ENCODE data around the gene MRC1. TPM values are rescaled to one million over a fixed set of nuclear protein-coding genes. Genes with fewer than 3 reads are reported as not detected.
A peak's percentile ranks its signal among the peaks of the same experiment; 100 is the strongest.

MRC1 gene
- total and polyA plus RNA-seq, 2 donors (not counting 1 experiment from before 2014, with no cell fraction given): 0.12 TPM; not detected in 1

GRCh38 chr10:17835688-17836087 lies 26.5 kb downstream of the MRC1 start:
- no peaks in the 10 kb centered on the region for H3K79me2 ChIP-seq (ENCODE audit: control insufficient read depth, insufficient read depth, low read length)
- no peak overlapping the region for H3K9ac ChIP-seq (ENCODE audit: low read length)
- ChIA-PET CTCF (no interaction called here), POLR2A (no interaction called here)
- H3K9me3 ChIP-seq (ENCODE audit: control extremely low read depth in 1 of 3, control insufficient read depth in 2 of 3, insufficient read depth in 1 of 3, low read length in 2 of 3): no peaks in the 10 kb centered on the region
- H2AFZ ChIP-seq (ENCODE audit: insufficient read depth, low read depth, low read length, poor library complexity, severe bottlenecking): no peak overlapping the region
- H3K27ac Mint-ChIP-seq: no peak overlapping the region
- no peaks in the 10 kb centered on the region for H3K36me3 ChIP-seq (replicated peaks in 1 of 2; ENCODE audit: control extremely low read depth in 1 of 2, control insufficient read depth in 1 of 2, extremely low read depth in 1 of 2, insufficient read depth in 2 of 2, low read length in 1 of 2)
- no peak overlapping the region for H3K4me3 ChIP-seq (ENCODE audit: control extremely low read depth in 1 of 5, extremely low read depth in 1 of 5, insufficient read depth in 1 of 5, low read depth in 2 of 5, low read length in 4 of 5)
- H3K9me3 Mint-ChIP-seq (ENCODE audit: insufficient read depth): no peaks in the 10 kb centered on the region
- no peak overlapping the region for H3K27ac ChIP-seq (ENCODE audit: low read length in 2 of 2)
- peaks cover 10 to 17% of the 10 kb centered on the region in 2 donors for H3K4me1 ChIP-seq (ENCODE audit: control insufficient read depth in 2 of 2, insufficient read depth in 2 of 2, low read length in 2 of 2)
- DNase-seq (no peak), ATAC-seq (ENCODE audit: low read depth) (no peak)
- TF ChIP-seq EZH2 (IDR thresholded peaks at IDR 0.05; ENCODE audit: borderline replicate concordance, insufficient read depth, low read depth, low read length, poor library complexity, severe bottlenecking): no peak
- TF ChIP-seq, protein P1, sequence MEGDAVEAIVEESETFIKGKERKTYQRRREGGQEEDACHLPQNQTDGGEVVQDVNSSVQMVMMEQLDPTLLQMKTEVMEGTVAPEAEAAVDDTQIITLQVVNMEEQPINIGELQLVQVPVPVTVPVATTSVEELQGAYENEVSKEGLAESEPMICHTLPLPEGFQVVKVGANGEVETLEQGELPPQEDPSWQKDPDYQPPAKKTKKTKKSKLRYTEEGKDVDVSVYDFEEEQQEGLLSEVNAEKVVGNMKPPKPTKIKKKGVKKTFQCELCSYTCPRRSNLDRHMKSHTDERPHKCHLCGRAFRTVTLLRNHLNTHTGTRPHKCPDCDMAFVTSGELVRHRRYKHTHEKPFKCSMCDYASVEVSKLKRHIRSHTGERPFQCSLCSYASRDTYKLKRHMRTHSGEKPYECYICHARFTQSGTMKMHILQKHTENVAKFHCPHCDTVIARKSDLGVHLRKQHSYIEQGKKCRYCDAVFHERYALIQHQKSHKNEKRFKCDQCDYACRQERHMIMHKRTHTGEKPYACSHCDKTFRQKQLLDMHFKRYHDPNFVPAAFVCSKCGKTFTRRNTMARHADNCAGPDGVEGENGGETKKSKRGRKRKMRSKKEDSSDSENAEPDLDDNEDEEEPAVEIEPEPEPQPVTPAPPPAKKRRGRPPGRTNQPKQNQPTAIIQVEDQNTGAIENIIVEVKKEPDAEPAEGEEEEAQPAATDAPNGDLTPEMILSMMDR (IDR thresholded peaks at IDR 0.05): no peak
- H3K27me3 Mint-ChIP-seq: peaks cover 10% of the 10 kb centered on the region
- H3K4me3 Mint-ChIP-seq: no peak overlapping the region
- 90% methylated on average over 1 of the region's 1 CpG for WGBS (ENCODE audit: insufficient coverage)
- intact Hi-C loops (cut with micrococcal nuclease): no loop called here
- H4K20me1 ChIP-seq (ENCODE audit: control insufficient read depth, insufficient read depth, low read length, poor library complexity, severe bottlenecking): no peaks in the 10 kb centered on the region
- no peak overlapping the region for H3K4me2 ChIP-seq (replicated peaks; ENCODE audit: low read depth, low read length, poor library complexity, severe bottlenecking)
- no peaks in the 10 kb centered on the region for H3K27me3 ChIP-seq (replicated peaks in 1 of 4; ENCODE audit: control extremely low read depth in 1 of 4, control insufficient read depth in 3 of 4, insufficient read depth in 4 of 4, low read length in 3 of 4)
- H3K4me1 Mint-ChIP-seq: peaks cover 11% of the 10 kb centered on the region

GRCh38 chr10:17836942-17837341 lies 27.8 kb downstream of the MRC1 start:
- Mint-ChIP-seq H3K9me3 (ENCODE audit: insufficient read depth) (no peaks in the 10 kb centered on the region), H3K27me3 (peaks cover 10% of the 10 kb centered on the region), H3K4me3 (no peak overlapping the region), H3K4me1 (peaks cover 8% of the 10 kb centered on the region), H3K27ac (no peak overlapping the region)
- intact Hi-C loops (cut with micrococcal nuclease): no loop called here
- Histone ChIP-seq H3K9ac (ENCODE audit: low read length) (no peak overlapping the region), H3K4me3 (ENCODE audit: control extremely low read depth in 1 of 5, extremely low read depth in 1 of 5, insufficient read depth in 1 of 5, low read depth in 2 of 5, low read length in 4 of 5) (no peak overlapping the region), H3K79me2 (ENCODE audit: control insufficient read depth, insufficient read depth, low read length) (no peaks in the 10 kb centered on the region), H3K27me3 (replicated peaks in 1 of 4; ENCODE audit: control extremely low read depth in 1 of 4, control insufficient read depth in 3 of 4, insufficient read depth in 4 of 4, low read length in 3 of 4) (no peaks in the 10 kb centered on the region), H4K20me1 (ENCODE audit: control insufficient read depth, insufficient read depth, low read length, poor library complexity, severe bottlenecking) (no peaks in the 10 kb centered on the region), H3K36me3 (replicated peaks in 1 of 2; ENCODE audit: control extremely low read depth in 1 of 2, control insufficient read depth in 1 of 2, extremely low read depth in 1 of 2, insufficient read depth in 2 of 2, low read length in 1 of 2) (no peaks in the 10 kb centered on the region), H3K27ac (ENCODE audit: low read length in 2 of 2) (no peak overlapping the region), H3K9me3 (ENCODE audit: control extremely low read depth in 1 of 3, control insufficient read depth in 2 of 3, insufficient read depth in 1 of 3, low read length in 2 of 3) (no peaks in the 10 kb centered on the region), H3K4me1 (ENCODE audit: control insufficient read depth in 2 of 2, insufficient read depth in 2 of 2, low read length in 2 of 2) (peaks cover 10 to 15% of the 10 kb centered on the region in 2 donors), H3K4me2 (replicated peaks; ENCODE audit: low read depth, low read length, poor library complexity, severe bottlenecking) (peak overlapping the region; percentile 28), H2AFZ (ENCODE audit: insufficient read depth, low read depth, low read length, poor library complexity, severe bottlenecking) (no peak overlapping the region)
- ChIA-PET CTCF (no interaction called here), POLR2A (no interaction called here)
- 48% methylated on average over 6 of the region's 8 CpGs for WGBS (ENCODE audit: insufficient coverage)
- ATAC-seq (ENCODE audit: low read depth): no peak
- no peak for DNase-seq
- TF ChIP-seq, protein P1 (IDR thresholded peaks at IDR 0.05): no peak
- TF ChIP-seq EZH2 (IDR thresholded peaks at IDR 0.05; ENCODE audit: borderline replicate concordance, insufficient read depth, low read depth, low read length, poor library complexity, severe bottlenecking): no peak

Data from B cell (primary cell).